Stimulated activated CD4-positive, alpha-beta T cell treated with anti-CD3 and anti-CD28 coated beads, Interleukin-15, amount 100 ng/mL, for 48 hours (primary cell): Measurements from ENCODE around the gene KRT17.
A peak's percentile ranks its signal among the peaks of the same experiment; 100 is the strongest.
"Not testable (repeated sequence)": the region's sequence is repeated elsewhere in the genome, so short reads cannot be mapped to it uniquely, and the experiment has no call there.

Experiments used
- DNase-seq, 2 donors: peaks; one replicate each; pipeline ENCODE4 v3.0.0-alpha.2; 2020; ENCODE audit warnings: low read depth in 2 of 2

KRT17 gene

DNA sequence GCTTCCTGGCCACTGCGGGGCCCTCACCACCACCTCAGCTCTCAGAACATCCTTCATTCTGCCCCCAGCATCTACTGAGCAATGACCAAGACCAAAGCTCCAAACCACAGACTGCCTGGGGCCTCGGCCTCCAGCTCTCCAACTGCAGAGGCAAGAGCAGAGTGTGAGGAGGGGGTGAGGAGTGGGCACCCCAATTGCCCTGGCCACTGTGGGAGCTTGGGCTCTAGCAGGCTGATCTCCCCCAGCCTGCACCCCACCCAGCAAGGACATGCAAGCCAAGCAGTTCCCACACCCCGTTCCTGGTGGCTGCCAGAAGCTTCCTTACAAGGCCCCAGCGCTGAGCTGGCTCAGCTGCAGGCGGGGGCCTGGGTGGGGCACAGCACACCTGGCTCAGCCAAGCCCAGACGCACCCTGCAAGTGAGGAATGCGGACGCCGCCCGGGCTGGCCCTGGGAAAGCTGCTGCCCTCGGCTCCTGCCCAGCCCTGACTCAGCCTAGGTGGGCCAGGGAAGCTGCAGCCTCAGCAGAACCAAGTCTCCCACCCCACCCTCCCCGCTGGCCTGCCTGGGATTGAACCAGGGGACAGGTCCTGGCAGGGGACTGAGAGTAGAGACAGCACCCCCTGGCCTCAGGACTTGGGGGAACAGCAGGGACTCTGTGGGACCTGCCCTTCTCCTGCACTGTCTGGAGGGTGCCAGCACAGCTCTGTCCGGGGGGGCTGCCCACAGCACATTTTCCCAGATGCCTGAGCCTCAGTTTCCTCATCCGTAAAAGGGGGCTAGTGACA is 29.7 kb upstream of the KRT17 start:
- no peak for DNase-seq

DNA sequence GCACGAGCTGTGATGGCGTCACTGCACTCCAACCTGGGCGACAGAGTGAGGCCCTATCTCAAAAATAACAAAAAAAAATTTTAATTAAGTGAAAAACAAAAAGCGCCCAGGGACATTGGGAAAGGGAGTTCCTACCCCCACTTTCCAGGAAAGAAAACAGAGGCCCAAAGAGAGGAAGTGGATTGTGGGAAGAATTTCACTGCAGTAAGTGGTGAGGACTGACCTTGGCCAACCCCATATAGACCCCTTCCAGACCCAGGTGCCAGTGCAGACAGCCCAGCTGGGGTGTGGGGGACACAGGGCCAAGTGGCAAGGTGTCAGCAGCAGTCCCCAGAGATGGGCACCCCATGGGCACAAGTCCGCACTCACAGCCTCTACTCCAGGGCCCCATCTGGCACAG is 29.0 kb upstream of the KRT17 start:
- no peak for DNase-seq

DNA sequence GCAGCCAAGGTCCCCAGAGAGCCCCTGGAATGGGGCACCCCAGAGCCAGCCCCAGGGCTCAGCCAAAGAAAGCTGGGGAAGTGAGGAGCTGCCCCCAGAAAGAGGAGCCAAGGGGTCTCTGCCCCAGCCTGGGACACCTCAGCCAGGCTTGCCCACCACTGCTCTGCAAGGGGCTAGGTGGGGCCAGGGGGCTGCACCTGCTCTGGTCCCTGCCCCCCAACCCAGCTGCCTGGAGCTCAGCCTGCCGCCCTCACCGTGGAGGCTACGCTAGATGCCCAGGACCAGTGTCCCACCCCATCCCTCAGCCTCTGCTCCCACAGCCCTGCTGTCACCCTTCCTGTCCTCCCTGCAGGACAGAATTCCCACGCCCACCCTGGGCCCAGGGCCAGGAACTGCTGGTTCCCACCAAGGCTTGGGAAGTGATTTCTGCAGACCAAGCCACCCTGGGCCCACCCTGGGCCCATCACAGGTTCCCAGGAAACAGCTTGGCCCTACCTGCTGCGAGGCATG is 28.1 kb upstream of the KRT17 start:
- no peak for DNase-seq

DNA sequence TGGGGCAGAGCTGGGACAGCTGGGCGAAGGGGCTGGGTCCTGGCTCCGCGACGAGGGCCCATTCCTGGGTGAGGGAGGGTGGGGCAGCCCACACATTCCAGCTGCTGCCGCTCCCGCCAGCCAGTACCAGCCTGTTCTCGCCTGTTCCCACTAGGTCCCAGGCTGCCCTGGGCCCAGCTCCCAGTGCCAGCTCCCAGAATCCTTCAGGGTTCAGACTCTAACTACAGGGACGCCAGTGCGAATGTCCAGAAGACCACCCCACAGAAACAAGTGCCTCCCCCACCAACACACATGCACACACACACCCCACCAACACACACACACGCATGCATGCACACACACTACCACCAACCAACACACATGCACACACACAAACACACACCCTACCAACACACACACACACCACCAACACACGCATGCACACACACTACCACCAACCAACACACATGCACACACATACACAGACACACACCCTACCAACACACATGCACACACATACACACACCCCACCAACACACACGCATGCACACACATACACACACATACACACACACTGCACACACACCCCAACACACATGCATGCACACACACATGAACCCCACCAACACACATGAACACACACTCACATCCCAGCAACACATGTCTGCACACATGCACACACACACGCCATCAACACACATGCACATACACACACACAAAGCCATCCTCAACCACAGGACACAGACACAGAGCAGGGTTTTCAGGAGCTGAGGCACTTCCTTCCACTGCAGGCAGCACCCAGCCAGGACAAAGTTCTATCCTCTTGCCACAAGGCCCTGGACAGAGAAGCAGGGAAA is 27.5 kb upstream of the KRT17 start:
- no peak for DNase-seq

DNA sequence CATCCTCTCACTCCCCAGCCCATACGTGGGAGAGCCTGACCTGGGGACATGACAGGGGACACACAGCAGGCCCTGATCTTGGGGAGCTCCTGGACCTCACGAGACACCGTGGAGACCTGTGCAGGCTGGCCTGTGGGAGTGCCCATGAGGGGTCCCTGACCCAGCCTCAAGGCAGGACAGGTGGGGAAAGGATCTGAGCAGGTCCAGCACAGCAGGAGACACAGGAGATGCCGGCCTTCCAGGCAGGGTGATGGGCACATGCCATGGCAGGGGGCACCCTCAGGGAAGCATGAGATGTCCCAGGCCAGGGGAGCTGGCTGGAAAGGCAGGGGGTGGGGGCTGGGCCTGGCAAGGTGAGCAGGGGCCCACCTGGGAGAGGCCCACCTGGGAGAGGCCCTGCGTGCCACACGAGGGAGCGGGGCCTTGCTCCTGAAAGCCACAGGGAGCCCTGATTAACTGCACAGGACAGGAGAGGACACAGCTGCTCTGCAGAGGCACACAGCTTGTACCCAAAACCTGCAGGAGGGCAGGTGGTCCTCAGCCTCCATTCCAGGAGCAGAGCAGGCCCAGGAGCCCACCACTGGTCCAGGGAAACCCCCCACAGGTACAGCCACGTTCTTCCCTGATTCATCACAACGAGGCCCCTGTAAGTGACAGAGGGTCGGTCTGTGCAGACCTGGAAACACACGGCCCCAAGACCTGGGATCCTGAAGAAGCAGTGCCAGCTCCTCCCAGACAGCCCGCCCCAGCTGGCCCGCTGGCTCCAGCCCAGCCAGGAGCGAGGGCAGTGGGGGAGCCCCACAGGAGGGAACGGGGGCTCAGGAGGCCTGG is 26.6 kb upstream of the KRT17 start:
- no peak for DNase-seq

DNA sequence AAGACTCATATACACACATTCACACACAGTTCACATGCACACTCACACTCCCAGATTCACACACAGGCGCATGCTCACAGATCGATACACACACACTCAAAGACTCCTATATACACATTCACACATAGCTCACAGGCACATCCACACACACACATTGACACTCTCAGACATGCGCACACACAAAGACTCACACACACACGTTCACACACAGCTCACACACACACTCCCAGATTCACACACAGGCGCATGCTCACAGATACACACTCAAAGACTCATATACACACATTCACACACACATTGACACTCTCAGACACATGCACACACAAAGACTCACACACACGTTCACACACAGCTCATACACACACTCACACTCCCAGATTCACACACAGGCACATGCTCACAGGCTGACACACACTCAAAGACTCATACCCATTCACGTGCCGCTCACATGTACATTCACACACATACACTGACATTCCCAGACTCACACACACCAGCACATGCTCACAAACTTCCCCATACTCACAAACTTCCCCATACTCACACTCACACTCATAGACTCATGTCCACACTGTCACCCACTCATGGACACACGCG is 25.6 kb upstream of the KRT17 start:
- no peak for DNase-seq

DNA sequence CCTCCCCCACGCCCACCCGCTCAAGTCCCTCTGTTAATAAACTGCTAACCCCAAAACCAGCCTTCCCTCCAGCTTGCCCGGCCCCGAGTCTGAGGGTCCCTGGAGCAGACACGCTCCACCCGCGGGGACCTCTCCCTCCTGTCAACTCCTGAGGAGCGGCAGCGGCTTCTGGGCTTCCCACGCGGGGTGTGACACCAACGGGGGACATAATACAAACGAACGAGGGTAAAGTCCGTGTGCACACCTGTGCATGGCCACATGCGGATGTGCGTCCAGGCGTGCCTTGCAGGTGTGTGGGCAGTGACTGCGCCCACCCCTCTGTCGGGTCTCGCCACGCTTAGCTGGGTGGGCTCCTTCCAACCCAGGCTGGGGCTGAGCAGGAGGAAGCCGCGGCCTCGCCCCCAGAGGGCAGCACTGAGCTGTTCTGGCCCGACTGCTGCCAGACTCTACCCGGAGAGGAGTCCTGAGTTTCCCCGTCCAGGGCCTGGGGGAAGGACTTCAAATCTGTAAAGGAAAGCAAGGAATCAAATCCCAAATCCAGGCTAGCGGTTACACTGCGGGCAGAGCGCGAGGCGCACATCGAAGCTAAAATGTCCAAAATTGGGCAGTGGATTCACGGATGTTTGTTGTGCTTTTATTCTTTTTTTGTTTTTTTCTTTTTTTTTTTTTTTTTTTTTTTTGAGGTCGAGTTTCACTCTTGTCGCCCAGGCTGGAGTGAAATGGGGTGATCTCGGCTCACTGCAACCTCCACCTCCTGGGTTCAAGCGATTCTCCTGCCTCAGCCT is 24.2 kb upstream of the KRT17 start:
- peak; percentile 61 to 81 for DNase-seq

DNA sequence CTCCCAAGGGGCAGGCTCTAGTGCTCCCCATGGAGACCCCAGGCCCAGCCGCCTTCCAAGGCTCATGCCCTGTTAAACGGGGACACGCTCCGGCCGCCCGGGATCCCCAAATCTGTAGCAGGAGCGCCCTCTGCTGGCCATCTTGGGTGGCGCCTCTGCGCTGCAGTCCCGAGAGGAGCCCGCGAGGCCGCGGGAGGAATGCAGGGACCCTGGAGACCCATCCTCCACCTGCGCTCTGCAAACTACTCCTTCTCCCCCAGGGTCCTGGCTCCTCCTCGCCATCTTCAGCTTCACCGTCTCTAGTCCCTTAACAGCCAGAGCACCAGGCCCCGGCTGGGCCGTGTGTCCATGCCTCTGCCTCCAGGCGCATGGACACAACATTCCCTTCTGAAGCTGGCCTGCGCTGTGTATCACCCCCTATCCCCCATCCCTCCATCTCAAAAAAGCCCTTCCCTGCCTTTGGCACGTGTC is 23.6 kb upstream of the KRT17 start:
- peak; percentile 77 to 86 for DNase-seq

DNA sequence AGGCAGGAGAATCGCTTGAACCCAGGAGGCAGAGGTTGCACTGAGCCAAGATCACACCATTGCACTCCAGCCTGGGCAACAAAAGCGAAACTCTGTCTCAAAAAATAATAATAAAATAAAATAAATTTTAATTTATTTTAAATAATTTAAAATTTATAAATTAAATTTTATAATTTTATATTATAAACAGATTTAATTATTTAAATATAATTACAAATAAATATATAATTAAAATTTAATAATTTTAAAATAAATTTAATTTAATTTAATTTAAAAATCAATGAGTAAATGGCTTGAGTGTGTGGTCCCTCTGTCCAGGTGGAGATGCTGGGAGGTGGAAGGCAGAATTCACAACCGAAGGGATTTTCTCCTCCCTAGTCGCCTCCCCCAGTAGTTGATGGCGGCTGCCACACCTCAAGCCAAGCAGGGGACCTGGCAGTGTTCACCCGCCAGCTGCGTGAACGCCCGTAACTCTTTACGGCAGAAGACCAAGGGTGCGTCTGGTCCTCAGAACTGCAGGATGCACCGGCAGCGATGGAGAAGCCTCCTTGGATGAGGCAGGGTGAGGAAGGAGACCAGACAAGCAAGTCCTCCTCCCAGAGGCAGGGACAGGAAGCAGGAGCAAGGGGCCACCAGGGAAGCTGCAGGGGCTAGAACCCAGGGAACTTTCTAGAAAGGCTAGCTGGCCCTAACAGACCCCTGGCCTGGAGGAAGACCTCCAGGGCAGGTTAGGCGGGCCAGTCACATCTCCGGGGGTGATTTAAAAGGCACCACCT is 22.9 kb upstream of the KRT17 start:
- DNase-seq: no peak

DNA sequence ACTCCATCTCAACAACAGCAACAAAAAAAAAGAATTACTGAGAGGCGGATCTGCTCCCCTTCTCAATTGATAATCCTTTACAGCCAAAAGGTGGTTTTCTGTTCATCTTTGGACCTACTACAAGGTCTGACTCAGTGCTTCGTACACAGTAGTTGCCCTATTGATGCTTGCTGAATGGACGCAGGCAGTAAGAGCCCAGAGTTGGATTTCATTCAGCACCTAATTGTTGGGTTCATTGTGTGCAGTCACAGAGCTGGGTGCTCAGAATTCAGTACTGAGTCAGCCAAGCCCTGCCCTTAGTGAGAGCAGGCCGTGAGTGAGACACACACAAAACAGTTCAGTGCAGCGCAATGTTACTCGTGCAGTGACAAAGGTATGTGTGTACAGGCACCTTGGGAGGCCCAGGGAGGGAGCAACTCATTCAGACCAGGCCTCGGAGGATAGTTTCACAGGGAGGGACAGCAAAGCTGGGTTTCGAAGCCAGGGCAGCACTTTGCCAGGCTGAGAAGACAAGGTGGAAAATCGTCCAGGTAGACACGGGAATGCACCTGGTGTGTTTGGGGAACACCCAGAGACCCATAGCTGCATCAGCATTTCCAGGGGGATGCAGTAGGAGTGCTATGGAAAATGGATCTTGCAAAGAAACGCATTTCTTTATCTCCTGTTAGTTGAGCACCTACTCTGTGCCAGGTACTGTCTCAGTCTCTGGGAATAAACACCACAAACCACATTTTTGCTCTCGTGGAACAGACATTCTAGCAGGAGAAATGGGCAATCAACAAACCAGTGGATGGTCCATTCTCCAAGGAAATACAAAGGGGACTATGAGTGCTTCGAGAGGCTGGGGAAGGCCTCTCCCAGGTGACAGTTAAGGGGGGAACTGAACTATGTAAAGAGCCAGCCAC is 18.1 kb upstream of the KRT17 start:
- no peak for DNase-seq

DNA sequence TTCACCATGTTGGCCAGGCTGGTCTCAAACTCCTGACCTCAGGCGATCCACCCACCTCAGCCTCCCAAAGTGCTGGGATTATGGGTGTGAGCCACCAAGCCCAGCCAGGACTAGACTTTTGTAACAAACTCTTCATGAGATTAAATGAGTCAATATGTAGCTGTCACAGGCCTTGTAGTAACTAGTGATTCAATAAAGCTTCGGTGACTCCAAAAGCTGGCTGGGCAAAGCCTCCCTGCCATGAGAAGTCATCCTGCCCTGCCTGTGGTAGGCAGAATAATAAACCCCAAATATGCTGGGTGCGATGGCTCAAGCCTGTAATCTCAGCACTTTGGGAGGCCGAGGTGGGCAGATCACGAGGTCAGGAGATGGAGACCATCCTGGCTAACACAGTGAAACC is 16.2 kb upstream of the KRT17 start:
- DNase-seq: not testable (repeated sequence)

DNA sequence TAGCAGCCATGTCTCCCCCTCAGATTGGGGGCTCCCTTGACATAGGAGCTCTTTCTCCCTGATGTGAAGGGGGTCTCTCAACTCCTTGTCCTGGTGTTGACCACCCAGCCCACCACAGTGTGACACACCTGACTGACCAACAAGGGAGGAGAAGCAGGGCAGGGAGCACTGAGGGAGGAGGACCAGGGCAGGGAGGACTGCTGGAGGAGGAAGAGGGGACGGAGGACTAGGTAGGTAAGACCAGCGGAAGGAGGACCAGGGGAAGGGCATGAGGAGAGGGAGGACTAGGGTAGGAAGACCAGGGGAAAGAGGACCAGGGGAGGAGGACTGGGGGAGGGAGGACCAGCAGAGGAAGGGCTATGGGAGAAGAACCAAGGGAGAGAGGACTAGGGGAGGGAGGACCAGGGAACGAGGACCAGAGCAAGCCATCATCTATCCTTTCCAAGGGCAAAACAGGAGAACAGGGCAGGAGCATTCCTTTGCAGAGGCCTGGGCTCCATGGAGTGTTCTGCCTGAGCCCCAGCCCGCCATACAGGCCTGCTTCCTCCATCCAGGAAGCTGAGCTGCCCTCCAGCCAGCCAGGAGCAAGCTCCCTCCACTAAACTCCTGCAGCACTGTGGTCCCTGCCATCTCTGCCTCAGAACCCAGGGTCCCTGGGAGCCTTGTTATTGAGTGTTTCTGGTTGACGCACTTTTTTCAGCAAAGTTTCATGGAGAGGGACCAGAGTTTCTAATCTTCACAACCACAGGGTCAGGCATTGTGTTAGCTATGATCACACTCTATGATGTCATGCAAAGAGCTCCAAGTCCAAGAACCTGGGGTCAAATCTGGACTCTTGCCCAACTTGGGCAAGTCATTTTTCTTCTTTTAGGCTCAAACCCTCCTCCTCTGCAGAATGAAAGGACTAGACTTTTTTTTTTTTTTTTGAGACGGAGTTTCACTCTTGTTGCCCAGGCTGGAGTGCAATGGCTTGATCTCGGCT is 15.4 kb upstream of the KRT17 start:
- DNase-seq: no peak

DNA sequence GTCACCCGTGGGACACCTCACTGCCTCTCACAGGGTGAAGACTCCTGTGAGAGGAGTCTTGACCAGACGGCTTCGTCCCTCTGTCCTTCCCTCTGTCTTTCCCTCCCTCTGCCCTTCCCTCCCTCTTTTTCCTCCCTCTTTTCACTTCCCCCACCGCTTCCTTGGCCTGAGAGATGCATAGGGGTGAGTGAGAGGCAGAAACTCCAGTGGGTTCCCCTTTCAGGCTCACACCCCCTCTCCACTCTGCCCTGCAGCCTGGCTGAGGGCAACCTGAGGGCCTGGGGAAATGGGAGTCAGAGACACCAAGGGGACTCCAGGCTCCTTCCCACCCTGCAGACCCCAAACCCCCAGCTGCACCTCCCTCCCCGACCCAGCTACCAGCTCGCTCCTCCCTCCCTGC is 14.6 kb upstream of the KRT17 start:
- no peak for DNase-seq

DNA sequence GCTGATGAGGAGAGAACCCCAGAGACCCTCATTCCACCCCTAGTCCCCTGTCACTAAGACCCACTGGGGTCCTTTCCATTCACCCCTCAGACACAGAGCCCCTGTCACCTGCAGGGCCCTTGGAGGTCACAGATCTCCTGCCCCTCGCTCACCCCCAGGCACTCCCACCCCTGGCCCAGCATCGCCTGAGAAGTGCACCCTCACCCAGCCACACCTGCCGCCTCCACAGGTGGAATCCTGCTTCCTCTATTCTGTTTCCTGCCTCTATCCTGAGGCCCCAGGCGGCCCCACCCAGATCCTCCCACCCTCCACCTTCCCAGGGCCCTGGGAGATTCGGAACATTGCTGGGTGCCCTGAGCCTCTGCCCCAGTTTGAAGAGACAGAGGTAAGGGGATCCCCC is 13.8 kb upstream of the KRT17 start:
- DNase-seq: no peak

DNA sequence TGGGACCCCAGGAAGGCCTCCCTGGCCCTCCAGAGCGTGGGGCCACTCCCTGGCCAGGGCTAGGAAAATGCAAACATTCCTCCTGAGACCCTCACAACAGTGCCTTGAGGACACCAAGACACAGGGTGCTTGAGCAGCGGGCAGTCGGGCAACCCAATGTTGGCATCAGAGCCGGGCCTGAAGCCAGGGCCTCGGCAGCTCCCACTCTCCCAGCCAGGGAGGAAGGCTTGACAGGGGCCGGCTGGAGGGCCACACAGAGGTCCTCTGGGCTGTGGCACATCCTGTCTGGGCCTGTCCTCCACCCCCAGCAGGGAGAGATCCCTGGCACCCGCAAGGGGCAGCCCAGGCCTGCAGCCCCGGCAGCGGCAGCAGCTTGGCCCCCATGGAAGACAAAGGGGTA is 12.3 kb upstream of the KRT17 start:
- no peak for DNase-seq

DNA sequence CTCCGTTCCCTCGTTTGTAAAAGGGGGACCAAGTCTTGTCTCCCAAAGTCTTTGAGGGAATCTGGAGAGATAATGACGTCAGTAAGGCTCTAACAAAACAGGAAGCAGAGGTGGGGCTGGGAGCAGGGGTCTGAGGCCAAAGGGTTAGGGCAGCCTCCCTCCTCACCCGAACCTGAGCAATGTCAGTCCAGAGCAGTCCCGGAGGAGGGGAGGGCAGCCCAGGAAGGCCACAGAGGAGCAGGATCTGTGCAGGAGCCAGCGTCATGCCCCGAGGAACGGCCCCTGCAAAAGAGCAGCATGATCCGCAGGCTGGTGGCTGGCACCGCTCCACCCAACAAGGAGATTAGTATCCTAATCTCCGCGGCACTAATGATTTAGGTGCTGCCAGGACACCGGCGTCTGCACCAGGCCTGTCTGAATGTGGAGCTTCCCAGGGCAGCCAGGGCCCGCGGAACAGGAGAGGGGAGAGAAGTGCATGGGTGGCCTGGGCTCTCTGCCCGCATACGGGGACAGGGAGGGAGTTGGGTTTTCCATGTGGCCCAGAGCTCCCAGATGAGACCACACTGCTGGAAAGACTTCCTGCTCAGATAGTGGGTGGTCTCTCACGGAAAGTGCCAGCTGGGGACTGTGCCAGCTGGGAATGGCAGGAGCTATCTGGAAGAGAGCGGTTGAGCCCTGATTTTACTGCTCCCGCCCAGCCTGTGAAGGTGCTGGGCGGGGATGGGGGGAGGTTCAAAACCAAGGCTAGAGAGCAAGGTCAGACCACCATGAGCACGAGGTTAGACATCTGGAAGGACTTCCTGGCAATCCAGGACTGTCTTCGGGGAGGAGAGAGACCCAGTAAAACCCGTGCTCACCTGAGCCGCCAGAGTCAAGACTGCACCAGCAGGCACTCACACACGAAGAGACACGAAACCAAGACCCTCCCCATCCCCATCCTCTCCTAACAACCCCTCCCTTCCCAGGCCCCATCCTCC is 11.0 kb upstream of the KRT17 start:
- no peak for DNase-seq
